ENCODE data around the gene ARAP3.

Gene ARAP3

GRCh38 chr5:141609044-141609443 is 73.0 kb downstream of the ARAP3 start:
- DNase-seq = no peak

- DNase-seq = no peak
These were observed 73.5 kb downstream of the ARAP3 start for GRCh38 chr5:141608557-141608956.

DNA sequence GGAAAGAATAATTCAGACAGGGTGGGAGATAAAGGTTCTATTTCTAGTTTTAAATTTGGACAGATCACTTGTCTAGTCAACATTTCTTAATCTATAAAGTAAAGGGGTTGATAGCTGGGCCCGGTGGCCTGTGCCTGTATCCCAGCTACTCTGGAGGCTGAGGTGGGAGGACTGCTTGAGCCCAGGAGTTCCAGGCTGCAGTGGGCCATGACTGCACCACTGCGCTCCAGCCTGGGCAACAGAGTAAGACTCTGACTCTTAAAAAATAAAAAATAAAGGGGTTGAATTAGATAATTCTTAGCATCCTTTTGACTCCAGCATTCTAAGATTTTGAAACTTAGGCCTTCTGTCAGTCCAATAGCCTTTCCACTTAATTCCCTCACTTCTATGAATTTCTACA is 74.0 kb downstream of the ARAP3 start:
- no peak for DNase-seq

- DNase-seq = peak; percentile 50
These were observed 76.3 kb downstream of the ARAP3 start for GRCh38 chr5:141605523-141606277.

GRCh38 chr5:141603923-141604717 is 77.9 kb downstream of the ARAP3 start:
- DNase-seq = no peak
